Tibial artery (tissue), 4 donors: Measurements from ENCODE around the gene BCAN.

Source experiments
- DNase-seq, 2 donors: peaks; one replicate each; pipeline ENCODE4 v3.0.0-alpha.2; 2019
- H3K27ac ChIP-seq, 2 donors: fragments of 200-600 bp; sonication (generic) in 1 of 2; 1 replicate in 1 of 2; 2 replicates in 1 of 2; pipeline ENCODE4 v1.5.1; 2018 to 2019; ENCODE audit warnings: mild to moderate bottlenecking in 1 of 2
- H3K27me3 ChIP-seq, 2 donors: fragments of 200-600 bp; sonication (generic) in 1 of 2; one replicate each; pipeline versions ENCODE4 v1.5.1 to v1.6.0; 2016 to 2019
- H3K36me3 ChIP-seq, 3 donors: fragments of 200-600 bp; sonication (generic) in 2 of 3; one replicate each; pipeline ENCODE4 v1.5.1; 2016 to 2019; ENCODE audit warnings: mild to moderate bottlenecking in 2 of 3
- H3K4me1 ChIP-seq, 4 donors: fragments of 200-600 bp; sonication (generic) in 2 of 4; 1 replicate in 3 of 4; 2 replicates in 1 of 4; pipeline ENCODE4 v1.5.1; 2016 to 2019
- H3K4me3 ChIP-seq, 2 donors: fragments of 200-600 bp; sonication (generic) in 1 of 2; 1 replicate in 1 of 2; 2 replicates in 1 of 2; pipeline ENCODE4 v1.5.1; 2018 to 2019; ENCODE audit warnings: mild to moderate bottlenecking in 2 of 2
- H3K9me3 ChIP-seq, 3 donors: fragments of 200-600 bp; sonication (generic) in 1 of 3; one replicate each; pipeline ENCODE4 v1.5.1; 2016 to 2019
- CTCF ChIP-seq, 2 experiments: fragments of 200-600 bp in 1 of 2; fragments of 450-650 bp in 1 of 2; IDR thresholded peaks; one replicate each; pipeline ENCODE4 v1.5.1; 2017 to 2019; ENCODE audit warnings: antibody characterized with exemption in 2 of 2, mild to moderate bottlenecking in 1 of 2, moderate library complexity in 1 of 2
- intact Hi-C: fragments of 100-400 bp; cut with DNase I; formaldehyde crosslinking; loops from one replicate; pipeline ENCODE4 v1.15.0; 2023; ENCODE audit warnings: low total_unique reads

The BCAN gene

GRCh38 chr1:156671804-156672203, 29.9 kb downstream of the BCAN start:
- Histone ChIP-seq H3K9me3 (no peaks in the 10 kb centered on the region), H3K4me1 (peaks cover 0 to 55% (median 36%) of the 10 kb centered on the region in 4 donors), H3K36me3 (peaks cover 0 to 13% (median 0%) of the 10 kb centered on the region in 3 donors), H3K27me3 (peaks cover 0 to 6% of the 10 kb centered on the region in 2 donors), H3K4me3 (no peak overlapping the region), H3K27ac (no peak overlapping the region)
- intact Hi-C loops: loop anchor here (5.0 kb wide), 1 partner anchor 50 kb away; no protein-coding TSS in a partner anchor
- TF ChIP-seq CTCF (IDR thresholded peaks at IDR 0.05): no peak
- DNase-seq: no peak

DNA sequence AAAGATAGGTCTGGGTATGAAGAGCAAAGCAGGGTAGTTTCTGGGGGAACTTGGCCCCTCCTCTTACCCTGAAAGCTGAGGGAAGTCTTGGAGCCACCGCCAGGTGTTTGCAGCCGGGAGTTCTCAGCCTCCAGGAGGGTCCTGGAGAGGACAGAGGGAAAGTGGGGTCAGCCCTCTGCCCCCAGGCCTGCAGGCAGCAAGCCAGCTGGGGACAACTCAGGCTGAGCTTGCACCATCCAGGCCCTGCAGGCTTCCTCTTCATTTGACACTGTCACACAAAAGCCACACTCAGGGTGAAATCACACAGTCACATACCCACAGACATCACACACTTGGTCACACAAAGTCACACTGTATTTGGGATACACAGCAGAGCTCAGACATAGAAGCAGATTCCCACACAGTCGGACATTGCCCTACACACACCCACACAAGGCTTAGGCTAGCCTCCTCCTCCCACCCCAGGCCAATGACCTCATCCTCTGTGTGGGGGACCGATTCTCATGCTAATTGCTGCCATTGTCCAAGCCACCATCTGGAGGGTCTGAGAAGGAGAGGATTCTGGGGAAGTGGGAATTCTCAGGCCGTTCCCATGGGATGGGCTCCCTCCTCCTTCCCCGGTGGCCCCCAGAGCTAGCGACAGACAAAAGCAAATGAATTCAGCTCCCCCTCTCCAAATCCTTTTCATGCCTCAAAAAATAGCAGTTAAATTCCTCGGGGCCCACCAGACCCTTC, 31.6 kb downstream of the BCAN start:
- Histone ChIP-seq H3K4me1 (peaks cover 0 to 54% (median 31%) of the 10 kb centered on the region in 4 donors), H3K9me3 (no peaks in the 10 kb centered on the region), H3K27ac (no peak overlapping the region), H3K36me3 (peaks cover 0 to 13% (median 0%) of the 10 kb centered on the region in 3 donors), H3K27me3 (peaks cover 0 to 15% of the 10 kb centered on the region in 2 donors), H3K4me3 (no peak overlapping the region)
- no peak for DNase-seq
- intact Hi-C loops: loop anchor here (5.0 kb wide), 1 partner anchor 51 kb away; no protein-coding TSS in a partner anchor
- TF ChIP-seq CTCF (IDR thresholded peaks at IDR 0.05): no peak

GRCh38 chr1:156675210-156676113, 33.5 kb downstream of the BCAN start:
- no peak for DNase-seq
- peaks cover 0 to 32% of the 10 kb centered on the region in 2 donors for H3K27me3 ChIP-seq
- peak overlapping the region; percentile 48 to 57 for H3K4me3 ChIP-seq

GRCh38 chr1:156676114-156676819, 34.4 kb downstream of the BCAN start:
- Histone ChIP-seq H3K27ac (peak overlapping the region; percentile 57 to 62), H3K4me1 (peaks cover 0 to 41% (median 29%) of the 10 kb centered on the region in 4 donors), H3K4me3 (peak overlapping the region; percentile 48 to 57), H3K27me3 (peaks cover 0 to 39% of the 10 kb centered on the region in 2 donors), H3K36me3 (peaks cover 0 to 13% (median 0%) of the 10 kb centered on the region in 3 donors), H3K9me3 (no peaks in the 10 kb centered on the region)
- no peak for TF ChIP-seq CTCF (IDR thresholded peaks at IDR 0.05)
- DNase-seq: no peak
- intact Hi-C loops: no loop called here

More at GRCh38 chr1:156675210-156676113, 33.5 kb downstream of the BCAN start:
- Histone ChIP-seq H3K27ac (peak overlapping the region; percentile 57 to 62), H3K36me3 (peaks cover 0 to 13% (median 0%) of the 10 kb centered on the region in 3 donors), H3K9me3 (no peaks in the 10 kb centered on the region), H3K4me1 (peaks cover 0 to 41% (median 29%) of the 10 kb centered on the region in 4 donors)
- intact Hi-C loops: no loop called here
- no peak for TF ChIP-seq CTCF (IDR thresholded peaks at IDR 0.05)
